ENCODE data around the gene SPTBN1.

DNA sequence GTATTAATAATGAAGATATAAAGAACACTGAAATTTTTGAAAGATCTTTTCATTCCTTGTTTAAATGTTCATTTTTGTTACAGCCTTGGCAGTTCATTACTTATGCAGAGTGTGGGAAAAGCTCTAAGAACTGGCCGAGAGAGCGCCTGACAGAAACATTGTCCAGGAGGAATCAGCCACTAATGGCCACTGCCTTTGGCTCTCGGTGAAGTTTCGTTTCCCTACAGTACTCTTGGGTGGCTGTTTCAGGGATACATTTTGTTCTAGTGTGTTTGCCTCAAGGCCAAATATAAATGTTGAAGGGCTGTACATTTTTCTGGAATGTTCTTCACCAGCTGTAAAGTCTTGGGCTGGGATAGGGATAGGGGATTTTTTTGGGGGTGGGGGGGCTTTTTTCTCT is 10.7 kb downstream of the SPTBN1 start:
- TF ChIP-seq POLR2AphosphoS5 (IDR thresholded peaks at IDR 0.05; ENCODE audit: borderline replicate concordance, low read depth, low read length), result no peak
- TF ChIP-seq EZH2 (IDR thresholded peaks at IDR 0.05), result no peak
